ENCODE results near the gene RFX8.

DNA sequence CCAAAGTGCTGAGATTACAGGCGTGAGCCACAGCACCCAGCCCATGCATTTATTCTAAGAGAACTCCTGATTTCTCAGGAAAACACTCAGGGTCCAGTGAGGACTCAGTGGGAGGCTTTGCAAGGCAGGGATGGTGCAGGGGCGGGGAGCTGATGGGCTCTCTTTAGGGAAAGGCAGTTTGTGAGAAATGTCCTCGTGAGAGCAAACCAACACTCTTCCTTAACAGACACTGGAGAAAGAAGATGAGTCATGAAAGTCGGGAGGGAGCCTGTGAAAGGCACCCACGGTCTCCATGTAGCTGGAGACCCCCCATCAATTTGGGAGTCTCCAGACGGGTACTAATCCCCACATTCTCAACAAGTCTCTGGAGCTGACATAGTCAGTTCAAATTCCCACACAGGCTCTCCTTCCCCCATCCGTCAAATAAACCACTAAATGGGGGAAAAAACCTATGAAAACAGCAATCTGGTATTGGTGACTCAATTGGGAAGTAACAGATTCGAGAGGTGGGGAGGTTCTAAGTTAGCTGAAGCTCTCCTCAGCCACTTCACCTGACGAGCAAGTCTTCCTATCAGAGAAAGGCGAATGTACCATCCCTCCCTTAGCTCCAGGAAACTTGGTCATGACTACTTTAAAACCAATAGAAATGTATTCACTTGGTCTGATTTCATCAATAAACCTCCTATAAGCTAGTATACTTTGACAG is 76.6 kb downstream of the RFX8 start:
- TF ChIP-seq POLR2A (IDR thresholded peaks at IDR 0.05): no peak
- TF ChIP-seq, protein P1, sequence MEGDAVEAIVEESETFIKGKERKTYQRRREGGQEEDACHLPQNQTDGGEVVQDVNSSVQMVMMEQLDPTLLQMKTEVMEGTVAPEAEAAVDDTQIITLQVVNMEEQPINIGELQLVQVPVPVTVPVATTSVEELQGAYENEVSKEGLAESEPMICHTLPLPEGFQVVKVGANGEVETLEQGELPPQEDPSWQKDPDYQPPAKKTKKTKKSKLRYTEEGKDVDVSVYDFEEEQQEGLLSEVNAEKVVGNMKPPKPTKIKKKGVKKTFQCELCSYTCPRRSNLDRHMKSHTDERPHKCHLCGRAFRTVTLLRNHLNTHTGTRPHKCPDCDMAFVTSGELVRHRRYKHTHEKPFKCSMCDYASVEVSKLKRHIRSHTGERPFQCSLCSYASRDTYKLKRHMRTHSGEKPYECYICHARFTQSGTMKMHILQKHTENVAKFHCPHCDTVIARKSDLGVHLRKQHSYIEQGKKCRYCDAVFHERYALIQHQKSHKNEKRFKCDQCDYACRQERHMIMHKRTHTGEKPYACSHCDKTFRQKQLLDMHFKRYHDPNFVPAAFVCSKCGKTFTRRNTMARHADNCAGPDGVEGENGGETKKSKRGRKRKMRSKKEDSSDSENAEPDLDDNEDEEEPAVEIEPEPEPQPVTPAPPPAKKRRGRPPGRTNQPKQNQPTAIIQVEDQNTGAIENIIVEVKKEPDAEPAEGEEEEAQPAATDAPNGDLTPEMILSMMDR (IDR thresholded peaks at IDR 0.05): no peak
